Coronary artery (tissue), 2 donors: ENCODE data around the gene CCDC194.

Experiments used
- DNase-seq: peaks from one replicate; pipeline ENCODE4 v3.0.0-alpha.2; 2017; ENCODE audit warnings: low spot score
- H3K27ac ChIP-seq, 2 donors: fragments of 200-600 bp; sonication (generic); one replicate each; pipeline ENCODE4 v1.5.1; 2016 to 2019
- H3K4me3 ChIP-seq: fragments of 200-600 bp; sonication (generic); 2 replicates; pipeline ENCODE4 v1.5.1; 2016; ENCODE audit warnings: mild to moderate bottlenecking, moderate library complexity
- CTCF ChIP-seq: fragments of 200-600 bp; sonication (generic); IDR thresholded peaks from one replicate; pipeline ENCODE4 v1.5.1; 2019; ENCODE audit warnings: antibody characterized with exemption

CCDC194 gene

GRCh38 chr19:17406046-17406886 is 12.3 kb upstream of the CCDC194 start:
- no peak for TF ChIP-seq CTCF
- peak overlapping the region; percentile 60 for H3K4me3 ChIP-seq
- peak overlapping the region; percentile 64 to 83 for H3K27ac ChIP-seq
- no peak for DNase-seq

DNA sequence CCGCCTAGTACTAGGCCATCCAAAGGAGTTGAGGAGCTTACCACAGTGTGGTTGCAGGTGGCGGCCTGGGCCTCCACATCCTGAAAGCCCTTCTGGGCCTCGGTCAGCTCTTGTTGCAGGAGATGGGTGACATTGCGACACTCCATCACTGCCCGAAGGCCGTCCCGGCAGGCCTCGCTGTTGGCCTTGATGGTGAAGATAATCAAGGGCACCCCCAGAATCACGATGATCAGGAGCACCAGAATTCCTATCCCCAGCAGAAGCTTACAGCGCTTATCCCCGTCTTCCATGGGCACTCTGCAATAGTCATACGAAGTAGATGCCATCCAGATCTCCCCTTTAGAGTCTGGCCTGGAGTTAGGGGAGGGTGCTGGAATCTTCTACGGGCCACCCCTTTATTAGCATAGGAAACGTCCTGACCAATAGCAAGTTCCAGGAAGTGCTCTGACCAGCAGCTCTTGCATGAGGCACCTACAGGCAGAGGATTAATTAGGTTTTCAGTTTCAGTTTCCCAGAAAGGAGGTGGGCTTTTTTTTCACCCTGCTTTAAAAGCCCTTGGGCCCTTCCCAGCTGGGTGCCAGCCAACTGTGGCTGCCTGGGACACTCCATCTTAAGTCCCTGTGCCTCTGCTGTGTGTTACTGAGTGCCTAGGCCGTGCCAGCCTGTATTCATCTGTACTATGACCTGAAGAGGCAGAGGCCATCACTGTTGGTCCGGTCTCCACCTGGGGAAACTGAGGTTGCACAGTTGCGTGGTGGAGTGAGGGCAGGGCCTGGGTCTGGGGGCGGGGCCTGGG is 11.5 kb upstream of the CCDC194 start, which contains the start of gene BST2:
Gene BST2 (minus strand): TSS at position 381 of the 796 bp plus-strand sequence. CDS start 55 bp downstream, at position 326.
- peak within 1 kb of the TSS; percentile 60 for H3K4me3 ChIP-seq
- H3K27ac ChIP-seq: peak within 1 kb of the TSS; percentile 64 to 83
- no peak for DNase-seq
- no peak for TF ChIP-seq CTCF

- Histone ChIP-seq H3K4me3 (peak overlapping the region; percentile 60), H3K27ac (peak overlapping the region; percentile 10 to 83)
- no peak for DNase-seq
- TF ChIP-seq CTCF: no peak
Measured at GRCh38 chr19:17404621-17405249, 10.7 kb upstream of the CCDC194 start.

DNA sequence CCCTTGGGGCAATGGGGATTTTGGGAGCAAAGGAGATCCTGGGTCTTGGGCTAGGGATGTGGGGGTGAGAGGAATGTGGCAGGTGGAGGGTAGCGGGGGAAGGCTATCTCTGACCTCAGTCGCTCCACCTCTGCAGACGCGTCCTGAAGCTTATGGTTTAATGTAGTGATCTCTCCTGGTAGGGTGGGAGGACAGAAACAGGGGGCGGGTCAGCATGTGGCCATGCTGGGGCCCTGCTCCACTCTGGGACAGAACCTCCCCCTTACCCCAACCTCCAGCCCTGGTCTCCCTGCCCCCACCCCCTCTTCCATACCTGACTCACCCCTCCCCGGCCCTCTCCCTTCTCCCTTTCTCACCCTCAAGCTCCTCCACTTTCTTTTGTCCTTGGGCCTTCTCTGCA is 10.0 kb upstream of the CCDC194 start:
- no peak for TF ChIP-seq CTCF
- DNase-seq: no peak
- H3K4me3 ChIP-seq: peak overlapping the region; percentile 60
- peak overlapping the region in 1 of 2 donors; percentile 1 for H3K27ac ChIP-seq

GRCh38 chr19:17402982-17403855 is 9.2 kb upstream of the CCDC194 start:
- TF ChIP-seq CTCF: no peak
- Histone ChIP-seq H3K27ac (no peak overlapping the region), H3K4me3 (peak overlapping the region; percentile 60)
- no peak for DNase-seq

DNA sequence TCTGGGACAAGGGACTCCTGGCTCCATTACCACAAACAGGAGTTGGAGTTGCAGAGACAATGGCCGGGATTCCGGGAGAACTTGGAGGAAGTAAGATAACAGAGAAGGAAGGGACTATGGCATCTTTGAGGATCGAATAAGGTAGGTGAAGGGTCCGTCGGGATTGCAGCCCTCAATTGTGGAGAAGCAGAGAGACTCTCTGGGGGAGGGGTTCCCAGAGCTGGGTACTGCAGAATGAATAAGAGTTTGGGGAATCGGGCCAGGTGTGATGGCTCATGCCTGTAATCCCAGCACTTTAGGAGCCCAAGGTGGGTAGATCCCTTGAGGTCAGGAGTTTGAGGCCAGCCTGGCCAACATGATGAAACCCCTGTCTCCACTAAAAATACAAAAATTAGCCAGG is 7.6 kb upstream of the CCDC194 start:
- no peak for TF ChIP-seq CTCF
- H3K27ac ChIP-seq: no peak overlapping the region
- H3K4me3 ChIP-seq: no peak overlapping the region
- no peak for DNase-seq
